Upper lobe of left lung (tissue), 6 donors: ENCODE results near the gene LMO4. TPM values are rescaled to one million over a fixed set of nuclear protein-coding genes. Genes with fewer than 3 reads are reported as not detected.

Experiments
- ATAC-seq, 2 donors: fragments of 200-7000 bp; cut with Tn5 transposase; one replicate each; pipeline ENCODE4 v1.9.1; 2022; ENCODE audit warnings: mild to moderate bottlenecking in 2 of 2, moderate library complexity in 2 of 2; ENCODE audit not compliant: low FRiP score in 2 of 2
- DNase-seq, 2 donors: peaks; one replicate each; pipeline ENCODE4 v3.0.0-alpha.2; 2019 to 2020
- H3K27ac ChIP-seq, 4 donors: fragments of 200-600 bp; sonication (generic); one replicate each; pipeline ENCODE4 v1.5.1; 2016 to 2019
- H3K27me3 ChIP-seq, 4 donors: fragments of 200-600 bp; sonication (generic); one replicate each; pipeline ENCODE4 v1.5.1; 2017 to 2019
- H3K36me3 ChIP-seq, 4 donors: fragments of 200-600 bp; sonication (generic); one replicate each; pipeline ENCODE4 v1.5.1; 2016 to 2019
- H3K4me1 ChIP-seq, 4 donors: fragments of 200-600 bp; sonication (generic); one replicate each; pipeline ENCODE4 v1.5.1; 2018 to 2019
- H3K4me3 ChIP-seq, 4 donors: fragments of 200-600 bp; sonication (generic); one replicate each; pipeline ENCODE4 v1.5.1; 2017 to 2019; ENCODE audit warnings: mild to moderate bottlenecking in 2 of 4, moderate library complexity in 1 of 4
- H3K9me3 ChIP-seq, 4 donors: fragments of 200-600 bp; sonication (generic); one replicate each; pipeline ENCODE4 v1.5.1; 2018 to 2019
- CTCF ChIP-seq, 6 experiments: fragments of 450-650 bp in 4 of 6; fragments of 200-600 bp in 2 of 6; sonication (generic) in 2 of 6; IDR thresholded peaks; one replicate each; pipeline ENCODE4 v1.5.1; 2016 to 2019; ENCODE audit warnings: antibody characterized with exemption in 6 of 6
- EP300 ChIP-seq, 4 donors: sonication (generic); formaldehyde crosslinking; IDR thresholded peaks; one replicate each; pipeline ENCODE4 v1.5.1; 2017; ENCODE audit warnings: antibody characterized with exemption in 4 of 4, control low read depth in 2 of 4
- POLR2A ChIP-seq, 4 donors: fragments of 450-650 bp; IDR thresholded peaks; one replicate each; pipeline ENCODE4 v1.5.1; 2016 to 2017; ENCODE audit warnings: antibody characterized with exemption in 4 of 4, mild to moderate bottlenecking in 2 of 4
- POLR2AphosphoS5 ChIP-seq, 2 donors: sonication (generic); formaldehyde crosslinking; IDR thresholded peaks; one replicate each; pipeline ENCODE4 v1.5.1; 2017; ENCODE audit warnings: antibody characterized with exemption in 2 of 2
- WGBS, 2 donors: methylation state at CpG; one replicate each; pipeline ENCODE4 v1.1.5; 2017 to 2018; 5-methylcytosine and 5-hydroxymethylcytosine counted together
- total RNA-seq, 6 donors: library from RNA; depleted of rRNA in 4 of 6; stranded (reverse); fragments of >200 nt in 4 of 6; gene quantifications; one replicate each; pipeline versions ENCODE4 v1.1.0 to v1.2.1, GENCODE V29; 2016 to 2021
- donor health status: DM: no; HTN: no; CAD: no; lungs with moderate emphysema.
- donor health status: DM: no; HTN: yes; CAD: no; lungs with severe emphysema.

LMO4 gene
- total RNA-seq, 6 donors from 2014 or later: 23.7 to 54.4 (median 42.4) TPM

GRCh38 chr1:87389011-87389410, 60.3 kb downstream of the LMO4 start:
- 21 to 23% methylated on average over 1 of the region's 1 CpG for WGBS, 2 donors
- H3K4me3 ChIP-seq: no peak overlapping the region

DNA sequence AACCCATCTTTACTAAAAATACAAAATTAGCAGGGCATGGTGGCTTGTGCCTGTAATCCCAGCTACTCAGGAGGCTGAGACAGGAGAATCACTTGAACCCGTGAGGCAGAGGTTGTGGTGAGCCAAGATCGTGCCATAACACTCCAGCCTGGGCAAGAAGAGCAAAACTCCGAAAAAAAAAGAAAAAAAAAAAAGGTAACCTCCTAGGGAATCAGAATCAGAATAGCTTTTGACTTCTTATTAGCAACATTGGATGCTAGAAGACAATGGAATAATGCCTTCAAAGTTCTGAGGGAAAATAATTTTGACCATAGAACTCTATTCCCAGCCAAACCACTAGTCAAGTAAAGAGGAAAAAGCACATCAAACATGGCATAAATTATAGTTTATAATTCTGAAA, 60.9 kb downstream of the LMO4 start:
- TF ChIP-seq POLR2AphosphoS5 (IDR thresholded peaks at IDR 0.05) (no peak), CTCF (IDR thresholded peaks at IDR 0.05) (no peak), EP300 (IDR thresholded peaks at IDR 0.05) (no peak), POLR2A (IDR thresholded peaks at IDR 0.05) (no peak)
- ATAC-seq: no peak

More at GRCh38 chr1:87389011-87389410, 60.3 kb downstream of the LMO4 start:
- TF ChIP-seq CTCF (IDR thresholded peaks at IDR 0.05): no peak
- TF ChIP-seq EP300 (IDR thresholded peaks at IDR 0.05): no peak
- no peak for TF ChIP-seq POLR2AphosphoS5 (IDR thresholded peaks at IDR 0.05)
- TF ChIP-seq POLR2A (IDR thresholded peaks at IDR 0.05): no peak
- ATAC-seq (no peak), DNase-seq (no peak)
- Histone ChIP-seq H3K27ac (no peak overlapping the region), H3K4me1 (no peaks in the 10 kb centered on the region), H3K9me3 (peaks cover 0 to 2% (median 0%) of the 10 kb centered on the region in 4 donors), H3K36me3 (no peaks in the 10 kb centered on the region), H3K27me3 (no peaks in the 10 kb centered on the region)

DNA sequence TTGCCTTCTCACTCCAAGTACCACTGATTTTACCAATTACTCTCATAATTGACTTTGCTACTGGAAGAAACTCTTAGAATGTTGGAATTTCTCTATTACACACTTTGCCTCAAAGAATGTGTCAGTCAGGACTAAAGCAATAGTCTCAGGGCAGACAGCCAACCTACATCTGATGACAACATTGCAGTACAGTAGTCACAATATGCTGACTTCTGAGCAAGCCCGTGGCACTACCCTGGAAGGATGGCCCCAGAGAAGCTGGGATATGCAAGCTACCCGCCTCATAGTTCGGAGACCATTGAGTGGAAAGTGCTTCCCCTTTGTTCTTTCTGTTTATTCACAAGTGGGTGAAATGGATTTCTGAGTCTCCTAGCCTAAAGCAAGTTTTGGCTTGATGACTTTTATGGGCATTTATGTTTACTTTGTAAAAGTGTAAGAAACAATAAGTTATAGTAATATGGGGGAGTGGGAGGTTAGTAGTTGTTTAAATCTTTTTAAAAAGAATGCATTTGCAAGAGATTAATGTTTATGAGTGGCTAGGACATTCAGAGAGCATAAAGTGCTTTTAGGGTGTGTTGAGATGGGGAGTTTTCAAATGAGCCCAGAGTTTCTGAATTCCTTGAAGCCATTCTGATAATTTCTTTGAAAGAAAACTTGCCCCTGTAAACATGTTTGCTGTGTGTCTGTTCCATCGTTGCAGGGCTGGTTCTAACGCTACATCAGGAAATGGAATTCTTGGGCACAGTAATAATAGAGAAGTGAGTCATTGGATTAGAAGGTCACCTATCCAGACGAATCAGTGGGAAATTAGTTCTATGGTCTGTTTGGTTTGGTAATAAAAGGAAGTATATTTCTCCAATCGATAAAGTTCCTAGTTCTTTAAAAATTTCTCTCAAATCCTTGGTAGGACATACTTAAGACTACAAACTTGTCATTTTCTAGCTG, 63.8 kb downstream of the LMO4 start:
- Histone ChIP-seq H3K4me1 (no peaks in the 10 kb centered on the region), H3K36me3 (no peaks in the 10 kb centered on the region), H3K27me3 (no peaks in the 10 kb centered on the region), H3K4me3 (no peak overlapping the region), H3K27ac (no peak overlapping the region), H3K9me3 (peaks cover 0 to 2% (median 0%) of the 10 kb centered on the region in 4 donors)
- no peak for TF ChIP-seq CTCF (IDR thresholded peaks at IDR 0.05)
- no peak for DNase-seq
- ATAC-seq: no peak
- WGBS, 2 donors: 62 to 69% methylated on average over 7 of the region's 7 CpGs

More for the DNA sequence above, 60.9 kb downstream of the LMO4 start:
- 71 to 90% methylated on average over 3 of the region's 3 CpGs for WGBS, 2 donors
- Histone ChIP-seq H3K4me1 (no peaks in the 10 kb centered on the region), H3K36me3 (no peaks in the 10 kb centered on the region), H3K9me3 (peaks cover 0 to 2% (median 0%) of the 10 kb centered on the region in 4 donors), H3K27me3 (no peaks in the 10 kb centered on the region), H3K27ac (no peak overlapping the region), H3K4me3 (no peak overlapping the region)
- no peak for DNase-seq

GRCh38 chr1:87393445-87394085, 64.9 kb downstream of the LMO4 start:
- no peaks in the 10 kb centered on the region for H3K4me1 ChIP-seq
- no peak overlapping the region for H3K4me3 ChIP-seq
- peaks cover 0 to 2% (median 0%) of the 10 kb centered on the region in 4 donors for H3K9me3 ChIP-seq
- H3K27ac ChIP-seq: no peak overlapping the region
- ATAC-seq (no peak), DNase-seq (no peak)
- 72 to 77% methylated on average over 3 of the region's 3 CpGs for WGBS, 2 donors
- H3K36me3 ChIP-seq: no peaks in the 10 kb centered on the region
- TF ChIP-seq POLR2A (IDR thresholded peaks at IDR 0.05) (no peak), POLR2AphosphoS5 (IDR thresholded peaks at IDR 0.05) (no peak), CTCF (IDR thresholded peaks at IDR 0.05) (no peak)
- no peaks in the 10 kb centered on the region for H3K27me3 ChIP-seq
